GM19397 (cell line): Measurements from ENCODE around the gene LILRB4.
"Not testable (repeated sequence)": the region's sequence is repeated elsewhere in the genome, so short reads cannot be mapped to it uniquely, and the experiment has no call there.

ENCODE experiments used
- ATAC-seq: cut with Tn5 transposase; IDR thresholded peaks from one replicate; pipeline ENCODE4 v1.9.1; 2021; ENCODE audit warnings: mild to moderate bottlenecking, moderate library complexity; ENCODE audit not compliant: unreplicated experiment

LILRB4 gene

DNA sequence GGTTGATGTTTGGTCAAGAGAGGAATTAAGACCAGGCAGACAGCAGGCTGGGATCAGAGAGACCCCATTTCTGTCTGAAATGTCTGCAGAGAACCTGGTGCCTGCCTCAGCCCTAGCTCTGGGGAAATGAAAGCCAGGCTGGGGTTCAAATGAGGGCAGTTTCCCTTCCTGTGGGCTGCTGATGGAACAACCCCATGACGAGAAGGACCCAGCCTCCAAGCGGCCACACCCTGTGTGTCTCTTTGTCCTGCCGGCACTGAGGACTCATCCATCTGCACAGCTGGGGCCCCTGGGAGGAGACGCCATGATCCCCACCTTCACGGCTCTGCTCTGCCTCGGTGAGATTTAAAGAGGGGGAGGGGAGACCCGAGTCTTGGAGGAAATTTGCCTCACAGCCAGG is at the start of gene LILRB4:
TSS of gene LILRB4 (plus strand) at position 256 of the 400 bp plus-strand sequence. CDS start at position 305, 49 bp downstream.
- ATAC-seq: no peak

DNA sequence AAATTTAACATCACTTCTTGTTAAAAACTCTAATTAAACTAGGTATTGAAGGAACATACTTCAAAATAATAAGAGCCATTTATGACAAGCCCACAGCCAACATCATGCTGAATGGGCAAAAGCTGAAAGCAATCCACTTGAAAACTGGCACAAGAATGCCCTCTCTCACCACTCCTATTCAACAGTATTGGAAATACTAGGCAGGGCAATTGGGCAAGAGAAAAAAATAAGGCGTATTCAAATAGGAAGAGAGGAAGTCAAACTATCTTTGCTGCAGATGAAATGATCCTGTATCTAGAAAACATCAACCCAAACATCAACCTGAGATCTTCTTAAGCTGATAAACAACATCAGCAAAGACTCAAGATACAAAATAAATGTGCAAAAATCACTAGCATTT is 48.1 kb upstream of the LILRB4 start:
- no peak for ATAC-seq

- peak; percentile 36 for ATAC-seq
Measured at GRCh38 chr19:54616057-54616456, 46.7 kb upstream of the LILRB4 start.

- ATAC-seq: peak; percentile 79
Measured at GRCh38 chr19:54616821-54617560, 45.8 kb upstream of the LILRB4 start.

- ATAC-seq: no peak
Measured at GRCh38 chr19:54620464-54620863, 42.3 kb upstream of the LILRB4 start.

GRCh38 chr19:54622431-54622830 is 40.4 kb upstream of the LILRB4 start:
- no peak for ATAC-seq

GRCh38 chr19:54624234-54624633 is 38.6 kb upstream of the LILRB4 start:
- ATAC-seq: peak; percentile 51

DNA sequence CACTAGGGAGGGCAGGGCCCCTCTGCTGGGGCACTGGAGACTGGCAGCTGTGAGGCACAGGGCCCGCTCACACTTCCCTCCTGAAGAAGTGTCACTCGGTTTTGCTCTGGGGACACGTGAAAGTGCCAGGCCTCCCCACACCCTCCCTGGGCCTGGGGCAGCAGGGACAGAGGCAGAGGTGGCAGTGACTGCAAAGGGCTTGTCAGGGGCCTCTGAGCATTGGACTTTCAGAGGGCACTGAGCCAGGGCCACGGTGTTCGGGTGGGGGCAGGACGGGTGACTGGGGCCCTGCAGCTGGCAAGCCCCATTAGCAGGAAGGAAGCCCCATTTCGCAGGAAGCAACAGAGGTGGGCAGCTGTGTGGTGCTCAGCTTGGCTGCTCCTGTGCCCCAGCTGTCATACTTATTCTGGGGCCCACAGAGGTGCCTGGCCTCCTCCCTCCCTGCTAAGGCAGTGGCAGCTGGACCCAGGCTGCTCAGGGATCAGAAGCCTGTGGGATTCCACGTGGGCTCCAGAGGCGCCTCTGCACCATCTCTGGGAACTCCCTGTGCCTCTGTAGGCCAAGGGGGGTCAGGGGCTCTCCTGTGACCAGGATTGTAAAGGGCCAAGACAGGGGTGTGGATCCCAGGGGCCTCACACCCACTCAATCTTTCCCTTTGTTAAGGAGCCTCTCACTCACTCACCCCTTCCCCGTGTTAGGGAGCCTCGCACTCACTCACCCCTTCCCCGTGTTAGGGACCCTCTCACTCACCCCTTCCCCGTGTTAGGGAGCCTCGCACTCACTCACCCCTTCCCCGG is 37.7 kb upstream of the LILRB4 start:
- ATAC-seq: peak; percentile 45

DNA sequence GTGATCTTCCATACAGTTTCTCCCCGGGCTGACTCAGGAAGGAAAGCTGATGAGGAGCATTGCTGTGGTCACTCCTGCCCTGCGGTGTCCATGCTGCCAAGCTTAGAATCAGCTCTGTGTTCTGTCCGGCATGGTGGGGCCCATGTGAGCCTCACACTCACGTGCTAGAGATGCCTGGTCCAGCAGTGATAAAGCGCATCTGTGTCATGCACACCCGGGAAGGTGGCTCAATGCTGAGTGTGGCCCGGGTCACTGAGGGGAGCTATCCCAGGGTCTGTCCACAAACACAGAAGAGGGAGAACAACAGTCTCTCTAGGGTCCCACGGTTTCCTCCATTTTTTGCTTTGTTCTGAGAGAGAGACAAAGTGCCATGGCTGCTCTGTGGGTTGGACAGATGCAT is 36.0 kb upstream of the LILRB4 start:
- ATAC-seq: no peak

DNA sequence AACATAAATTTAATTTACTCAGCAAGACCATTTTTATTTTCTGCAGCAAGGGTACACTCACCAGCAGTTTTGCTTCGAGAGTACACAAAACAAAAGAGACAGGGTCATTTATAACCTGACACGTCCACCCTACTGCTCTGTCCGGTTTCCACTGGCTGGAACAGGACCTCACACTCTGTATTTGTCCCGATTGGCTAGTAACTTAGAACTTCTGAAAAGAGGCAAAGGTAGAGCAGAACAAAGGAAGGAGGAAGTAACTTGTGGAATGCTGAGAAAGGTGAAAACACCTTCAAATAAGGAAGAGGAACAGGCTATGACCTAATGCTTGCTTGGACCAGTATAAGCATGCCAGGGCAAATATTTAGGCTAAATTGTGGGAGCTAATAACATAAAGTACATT is 34.9 kb upstream of the LILRB4 start:
- not testable (repeated sequence) for ATAC-seq

DNA sequence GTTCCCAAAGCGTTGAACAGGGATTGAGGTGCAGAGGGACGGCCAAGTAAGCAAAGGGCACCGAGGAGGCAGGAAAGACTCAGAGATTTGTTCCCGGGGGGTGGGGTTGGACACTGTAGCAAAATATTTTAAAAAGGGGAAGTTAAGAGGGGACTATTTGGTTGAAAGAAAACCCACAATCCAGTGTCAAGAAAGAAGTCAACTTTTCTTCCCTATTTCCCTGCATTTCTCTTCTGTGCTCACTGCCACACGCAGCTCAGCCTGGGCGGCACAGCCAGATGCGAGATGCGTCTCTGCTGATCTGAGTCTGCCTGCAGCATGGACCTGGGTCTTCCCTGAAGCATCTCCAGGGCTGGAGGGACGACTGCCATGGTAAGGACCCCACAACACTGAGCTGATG is 32.5 kb upstream of the LILRB4 start, which contains the start of gene LILRB1:
TSS of gene LILRB1 (plus strand) at position 223 of the 400 bp plus-strand sequence. CDS start 590 bp downstream, outside the sequence.
- ATAC-seq: not testable (repeated sequence)

DNA sequence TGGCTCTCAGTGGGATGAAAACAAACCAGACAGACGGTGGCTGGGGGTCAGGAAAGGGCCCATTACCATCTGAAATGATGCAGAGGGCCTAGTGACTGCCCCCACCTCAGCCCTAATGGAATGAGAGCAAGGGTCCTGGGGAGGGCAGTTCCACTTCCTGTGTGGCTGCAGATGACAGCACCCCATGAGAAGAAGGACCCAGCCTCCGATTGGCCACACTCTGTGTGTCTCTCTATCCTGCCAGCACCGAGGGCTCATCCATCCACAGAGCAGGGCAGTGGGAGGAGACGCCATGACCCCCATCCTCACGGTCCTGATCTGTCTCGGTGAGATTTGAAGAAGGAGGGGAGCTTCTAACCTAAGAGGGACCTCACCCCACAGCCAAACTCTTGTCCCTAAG is 32.0 kb upstream of the LILRB4 start:
- no peak for ATAC-seq

GRCh38 chr19:54631489-54632337 is 31.1 kb upstream of the LILRB4 start:
- not testable (repeated sequence) for ATAC-seq

DNA sequence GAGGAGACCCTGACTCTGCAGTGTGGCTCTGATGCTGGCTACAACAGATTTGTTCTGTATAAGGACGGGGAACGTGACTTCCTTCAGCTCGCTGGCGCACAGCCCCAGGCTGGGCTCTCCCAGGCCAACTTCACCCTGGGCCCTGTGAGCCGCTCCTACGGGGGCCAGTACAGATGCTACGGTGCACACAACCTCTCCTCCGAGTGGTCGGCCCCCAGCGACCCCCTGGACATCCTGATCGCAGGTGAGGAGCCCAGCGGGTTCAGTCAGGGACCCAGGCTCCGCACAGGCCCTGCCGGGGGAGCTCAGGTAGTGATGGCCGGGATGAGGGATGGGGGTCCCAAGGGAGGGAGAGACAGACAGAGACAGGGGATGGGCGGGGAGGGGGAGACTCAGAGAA is 30.3 kb upstream of the LILRB4 start:
- ATAC-seq: not testable (repeated sequence)

DNA sequence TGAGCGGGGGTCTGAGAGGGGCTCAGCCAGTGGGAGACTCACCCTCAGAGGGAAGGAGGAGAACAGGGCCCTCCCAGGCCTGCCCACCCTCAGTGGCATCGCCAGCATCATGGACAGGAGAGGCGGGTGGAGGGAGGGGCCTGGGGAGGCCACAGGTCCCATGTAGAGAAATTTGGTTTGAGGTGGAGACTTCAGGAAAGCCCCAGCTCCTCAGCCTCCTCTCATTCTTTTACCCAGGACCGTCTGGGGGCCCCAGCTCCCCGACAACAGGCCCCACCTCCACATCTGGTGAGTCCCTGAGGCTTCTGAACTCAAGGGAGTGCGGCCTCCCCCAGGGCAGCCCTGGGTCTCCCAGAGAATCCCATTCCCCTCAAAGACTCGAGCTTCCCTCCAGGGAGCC is 29.4 kb upstream of the LILRB4 start:
- ATAC-seq: no peak

GRCh38 chr19:54636081-54636480 is 26.7 kb upstream of the LILRB4 start:
- not testable (repeated sequence) for ATAC-seq

DNA sequence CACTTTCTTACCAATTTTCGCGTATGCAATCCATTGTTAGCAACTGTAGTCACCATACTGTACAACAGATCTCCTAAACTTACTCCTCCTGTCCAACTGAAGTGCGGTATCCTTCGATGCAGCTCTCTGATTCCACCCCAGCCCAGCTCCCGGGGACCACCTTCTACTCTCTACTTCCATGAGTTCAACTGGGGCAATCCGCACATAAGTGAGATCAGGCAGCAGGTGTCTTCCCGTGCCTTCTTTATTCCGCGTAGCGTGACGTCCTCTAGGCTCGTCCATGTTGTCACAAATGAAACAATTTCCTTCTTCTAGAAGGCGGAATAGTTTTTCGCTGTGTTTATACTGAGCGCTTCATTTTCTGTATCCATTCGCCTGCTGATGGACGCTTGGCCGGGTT is 24.1 kb upstream of the LILRB4 start:
- no peak for ATAC-seq

DNA sequence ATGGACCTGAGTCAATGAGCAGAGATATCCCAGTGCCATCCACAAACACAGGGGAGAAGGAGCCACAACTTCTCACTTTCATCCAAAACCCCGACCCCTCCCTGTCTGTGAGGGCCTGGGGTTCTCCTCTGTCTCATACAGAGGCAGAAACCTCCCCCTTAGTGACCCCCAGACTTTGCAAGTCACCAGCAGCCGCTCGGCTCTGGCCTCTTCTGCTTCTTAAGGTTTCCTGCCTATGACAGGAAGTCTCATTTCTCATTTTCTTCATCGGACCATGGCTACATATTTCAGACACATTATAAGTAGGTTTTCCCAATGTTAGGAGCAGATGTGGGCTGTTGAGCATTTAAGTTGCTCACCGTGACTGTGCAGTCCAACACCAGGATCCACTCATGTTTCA is 19.8 kb upstream of the LILRB4 start:
- not testable (repeated sequence) for ATAC-seq

DNA sequence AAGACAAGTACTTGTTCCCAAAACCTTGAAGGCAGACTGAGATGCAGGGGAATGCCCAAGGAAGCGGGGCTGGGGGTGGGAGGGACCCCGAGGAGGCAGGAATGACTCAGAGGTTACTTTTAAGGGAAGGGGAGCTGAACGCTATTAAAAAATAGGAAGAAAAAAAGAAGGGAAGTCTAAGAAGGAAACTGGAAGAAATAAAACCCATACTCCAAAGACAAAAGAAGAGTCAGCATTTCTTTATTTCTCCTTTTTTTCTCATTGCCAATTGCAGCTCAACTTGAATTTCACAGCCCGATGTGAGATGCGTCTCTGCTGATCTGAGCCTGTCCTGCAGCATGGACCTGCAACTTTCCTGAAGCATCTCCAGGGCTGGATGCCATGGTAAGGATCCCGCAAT is 19.2 kb upstream of the LILRB4 start:
- ATAC-seq: not testable (repeated sequence)

- ATAC-seq: no peak
Measured at GRCh38 chr19:54644056-54644455, 18.7 kb upstream of the LILRB4 start.

DNA sequence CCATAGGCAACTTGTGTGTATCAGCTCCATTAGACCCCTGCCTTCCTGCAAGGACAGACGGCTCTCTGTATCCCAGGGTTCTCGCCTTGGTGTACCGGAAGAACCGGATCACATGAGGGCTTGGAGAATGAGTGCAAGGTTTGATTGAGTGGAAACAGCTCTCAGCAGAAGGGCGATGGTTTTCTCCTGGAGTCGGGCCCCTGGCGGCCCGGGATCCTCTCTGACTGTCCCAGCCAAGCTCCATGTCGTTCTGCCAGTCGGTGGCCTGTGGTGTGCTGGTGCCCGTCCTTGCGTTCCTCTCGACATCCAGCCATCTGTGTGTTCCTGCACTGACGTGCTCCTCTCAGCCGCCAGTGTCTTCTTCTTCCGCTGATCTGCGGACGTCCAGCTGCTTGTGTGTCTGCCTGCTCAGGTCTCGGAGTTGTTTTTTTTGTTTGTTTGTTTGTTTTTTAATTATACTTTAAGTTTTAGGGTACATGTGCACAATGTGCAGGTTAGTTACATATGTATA is 16.4 kb upstream of the LILRB4 start:
- no peak for ATAC-seq
